Caco-2 (cell line): ENCODE data around the gene PPP1R13L. TPM values are rescaled to one million over a fixed set of nuclear protein-coding genes. Genes with fewer than 3 reads are reported as not detected.

ENCODE experiments used
- BruUV-seq: library from RNA; stranded (reverse); fragments of 400-500 nt; replicated peaks from 2 replicates; lab custom pipeline; 2021; lab: Mats Ljungman, UMichigan
- CTCF ChIA-PET: fragments of 300-600 bp; sonication (Branson Sonifier 250); formaldehyde crosslinking; loops from one replicate; lab custom pipeline; 2022; ENCODE audit warnings: antibody characterized with exemption; lab: Charles Lee
- POLR2A ChIA-PET: fragments of 300-600 bp; sonication (Branson Sonifier 250); formaldehyde crosslinking; loops from one replicate; lab custom pipeline; 2022; ENCODE audit warnings: antibody characterized with exemption; lab: Charles Lee
- DNase-seq, 2 experiments: peaks; one replicate each; pipeline versions ENCODE4 v3.0.0 to v3.0.0-alpha.2; 2020 to 2022
- H3K27me3 ChIP-seq: replicated peaks from 2 replicates; pipeline ENCODE4 v1.6.0; 2011; ENCODE audit warnings: low read length; ENCODE audit not compliant: control insufficient read depth, insufficient read depth
- H3K36me3 ChIP-seq: 2 replicates; pipeline ENCODE4 v1.5.1; 2011; ENCODE audit warnings: low read length; ENCODE audit not compliant: control insufficient read depth, insufficient read depth
- H3K4me1 ChIP-seq: fragments of 250-450 bp; sonication (Bioruptor Pico); 2 replicates; pipeline ENCODE4 v1.5.1; 2020; ENCODE audit warnings: mild to moderate bottlenecking
- H3K4me3 ChIP-seq: 2 replicates; pipeline ENCODE4 v1.5.1; 2011; ENCODE audit warnings: low read depth, mild to moderate bottlenecking, control low read depth, low read length
- H3K9me3 ChIP-seq: fragments of 250-450 bp; sonication (Bioruptor Pico); 2 replicates; pipeline ENCODE4 v1.5.1; 2020; ENCODE audit warnings: mild to moderate bottlenecking, moderate library complexity
- H3K27ac Mint-ChIP-seq: one replicate; pipeline ENCODE4 v1.8.0; 2022; ENCODE audit warnings: mixed read lengths; ENCODE audit not compliant: unreplicated experiment
- H3K27me3 Mint-ChIP-seq: one replicate; pipeline ENCODE4 v1.8.0; 2022; ENCODE audit warnings: mixed read lengths; ENCODE audit not compliant: insufficient read depth, unreplicated experiment
- H3K36me3 Mint-ChIP-seq: one replicate; pipeline ENCODE4 v1.8.0; 2022; ENCODE audit warnings: mild to moderate bottlenecking, mixed read lengths; ENCODE audit not compliant: insufficient read depth, unreplicated experiment
- H3K4me1 Mint-ChIP-seq: one replicate; pipeline ENCODE4 v1.8.0; 2022; ENCODE audit warnings: low read depth, mixed read lengths; ENCODE audit not compliant: unreplicated experiment
- H3K4me3 Mint-ChIP-seq: one replicate; pipeline ENCODE4 v1.8.0; 2022; ENCODE audit warnings: mild to moderate bottlenecking, moderate library complexity, mixed read lengths; ENCODE audit not compliant: unreplicated experiment
- H3K9me3 Mint-ChIP-seq: one replicate; pipeline ENCODE4 v1.8.0; 2022; ENCODE audit warnings: mixed read lengths; ENCODE audit not compliant: unreplicated experiment
- CTCF ChIP-seq, 2 experiments: fragments of 200-600 bp in 1 of 2; IDR thresholded peaks; 1 replicate in 1 of 2; 2 replicates in 1 of 2; pipeline versions ENCODE4 v1.5.1 to v1.8.0; 2011 to 2022; ENCODE audit warnings: antibody characterized with exemption in 1 of 2, control low read depth in 1 of 2, inconsistent platforms in 1 of 2, low read depth in 1 of 2, low read length in 1 of 2, mild to moderate bottlenecking in 1 of 2, moderate library complexity in 1 of 2; ENCODE audit not compliant: insufficient read depth in 1 of 2, severe bottlenecking in 1 of 2, unreplicated experiment in 1 of 2
- intact Hi-C: fragments of 100-400 bp; cut with micrococcal nuclease; formaldehyde crosslinking; loops from one replicate; pipeline ENCODE4 v1.10.0; 2022; ENCODE audit not compliant: unreplicated experiment
- total RNA-seq: library from RNA; stranded (reverse); gene quantifications from 2 replicates; pipeline ENCODE4 v1.2.3, GENCODE V29; 2022

PPP1R13L gene
- total RNA-seq, 1 experiment from 2014 or later, result 65.8 TPM

GRCh38 chr19:45376045-45376724 lies 28.7 kb downstream of the PPP1R13L start:
- Histone ChIP-seq H3K4me1 (peaks cover 17% of the 10 kb centered on the region), H3K27me3 (no peaks in the 10 kb centered on the region), H3K4me3 (no peak overlapping the region), H3K36me3 (no peaks in the 10 kb centered on the region), H3K9me3 (no peaks in the 10 kb centered on the region)
- ChIA-PET POLR2A (interaction anchor here (0.9 kb wide), 1 partner anchor 91 kb away, joined by 7 read pairs; no protein-coding TSS in a partner anchor), CTCF (interaction anchor here (0.6 to 1.0 kb wide), 3 partner anchors 28 to 112 kb away, joined by 3 to 7 read pairs (median 3); no protein-coding TSS in a partner anchor)
- peaks cover 12% of the 10 kb centered on the region for H3K4me1 Mint-ChIP-seq
- TF ChIP-seq CTCF (IDR thresholded peaks at IDR 0.05; ENCODE audit: insufficient read depth in 1 of 2, low read depth in 1 of 2, low read length in 1 of 2, severe bottlenecking in 1 of 2, unreplicated experiment in 1 of 2), result no peak
- no peaks in the 10 kb centered on the region for H3K27me3 Mint-ChIP-seq
- intact Hi-C loops, result loop anchor here (5.0 kb wide), 1 partner anchor 46 kb away; the partner anchor contains the start of gene ERCC1
- peak; percentile 84 to 93 for DNase-seq
- peak overlapping the region; percentile 45 for H3K4me3 Mint-ChIP-seq
- no TSS peak for BruUV-seq
- peaks cover 25% of the 10 kb centered on the region for H3K36me3 Mint-ChIP-seq
- peak overlapping the region; percentile 93 for H3K27ac Mint-ChIP-seq
- no peaks in the 10 kb centered on the region for H3K9me3 Mint-ChIP-seq

GRCh38 chr19:45370410-45371204 lies 34.3 kb downstream of the PPP1R13L start, which contains the start of gene ERCC2:
TSS of gene ERCC2 (minus strand) at chr19:45370573. CDS start at chr19:45370540, 33 bp downstream.
- CTCF ChIA-PET, result interaction anchor here (0.7 to 0.8 kb wide), 2 partner anchors 69 to 133 kb away, joined by 3 to 6 read pairs; no protein-coding TSS in a partner anchor
- H3K27me3 ChIP-seq, result no peaks in the 10 kb centered on the region
- Mint-ChIP-seq H3K4me3 (peak within 1 kb of the TSS; percentile 78), H3K27me3 (no peaks in the 10 kb centered on the region), H3K4me1 (peaks cover 7% of the 10 kb centered on the region), H3K9me3 (no peaks in the 10 kb centered on the region), H3K27ac (peak within 1 kb of the TSS; percentile 93), H3K36me3 (peaks cover 33% of the 10 kb centered on the region)
- H3K9me3 ChIP-seq, result no peaks in the 10 kb centered on the region
- POLR2A ChIA-PET, result interaction anchor here (0.6 to 1.0 kb wide), 2 partner anchors 35 to 331 kb away, joined by 3 read pairs; partner anchors contain the start of gene CLASRP
- H3K36me3 ChIP-seq, result no peaks in the 10 kb centered on the region
- H3K4me3 ChIP-seq, result peak within 1 kb of the TSS; percentile 87
- intact Hi-C loops, result loop anchor here (2.0 kb wide), 1 partner anchor 34 kb away; the partner anchor contains the start of gene PPP1R13L
- peak; percentile 100 for DNase-seq
- H3K4me1 ChIP-seq, result peaks cover 1% of the 10 kb centered on the region
- TF ChIP-seq CTCF (IDR thresholded peaks at IDR 0.05; ENCODE audit: insufficient read depth in 1 of 2, low read depth in 1 of 2, low read length in 1 of 2, severe bottlenecking in 1 of 2, unreplicated experiment in 1 of 2), result no peak
- TSS peak; percentile 91 for BruUV-seq
